Measurements from ENCODE around the gene ZC3H12C.

Gene ZC3H12C

GRCh38 chr11:110076371-110076965 is 16.7 kb upstream of the ZC3H12C start:
- no peak for DNase-seq (ENCODE audit: low spot score)
- no peak for FAIRE-seq

- no peak for FAIRE-seq
- no peak for DNase-seq (ENCODE audit: low spot score)
These were observed 15.8 kb upstream of the ZC3H12C start for GRCh38 chr11:110077346-110077745.

GRCh38 chr11:110077831-110078325 is 15.3 kb upstream of the ZC3H12C start:
- FAIRE-seq (no peak), DNase-seq (ENCODE audit: low spot score) (no peak)

GRCh38 chr11:110078923-110079544 is 14.2 kb upstream of the ZC3H12C start:
- DNase-seq (ENCODE audit: low spot score), result no peak
- FAIRE-seq, result no peak

DNA sequence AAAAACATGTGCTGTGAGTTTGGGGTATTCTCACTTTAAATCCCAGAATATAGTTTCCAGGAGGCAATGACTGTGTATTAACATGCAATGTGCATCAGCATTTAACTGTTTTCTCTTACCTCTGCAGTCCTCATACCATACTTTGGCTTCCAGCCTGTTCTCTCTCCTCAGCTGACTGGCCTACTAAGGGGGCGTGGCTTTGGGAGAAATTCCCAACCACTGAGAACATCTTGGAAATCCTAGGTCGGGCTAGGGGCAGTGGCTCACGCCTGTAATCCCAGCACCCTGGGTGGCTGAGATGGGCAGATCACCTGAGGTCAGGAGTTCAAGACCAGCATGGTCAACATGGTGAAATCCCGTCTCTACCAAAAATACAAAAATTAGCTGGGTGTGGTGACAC is 13.5 kb upstream of the ZC3H12C start:
- FAIRE-seq (no peak), DNase-seq (ENCODE audit: low spot score) (no peak)

- DNase-seq (ENCODE audit: low spot score), result no peak
- no peak for FAIRE-seq
These were observed 11.5 kb upstream of the ZC3H12C start for GRCh38 chr11:110081462-110082376.

- DNase-seq (ENCODE audit: low spot score), result no peak
- no peak for FAIRE-seq
These were observed 10.3 kb upstream of the ZC3H12C start for GRCh38 chr11:110082899-110083298.

GRCh38 chr11:110085255-110085838 is 7.8 kb upstream of the ZC3H12C start:
- DNase-seq (ENCODE audit: low spot score) (no peak), FAIRE-seq (no peak)

- DNase-seq (ENCODE audit: low spot score) (no peak), FAIRE-seq (no peak)
These were observed 6.3 kb upstream of the ZC3H12C start for GRCh38 chr11:110086892-110087309.

DNA sequence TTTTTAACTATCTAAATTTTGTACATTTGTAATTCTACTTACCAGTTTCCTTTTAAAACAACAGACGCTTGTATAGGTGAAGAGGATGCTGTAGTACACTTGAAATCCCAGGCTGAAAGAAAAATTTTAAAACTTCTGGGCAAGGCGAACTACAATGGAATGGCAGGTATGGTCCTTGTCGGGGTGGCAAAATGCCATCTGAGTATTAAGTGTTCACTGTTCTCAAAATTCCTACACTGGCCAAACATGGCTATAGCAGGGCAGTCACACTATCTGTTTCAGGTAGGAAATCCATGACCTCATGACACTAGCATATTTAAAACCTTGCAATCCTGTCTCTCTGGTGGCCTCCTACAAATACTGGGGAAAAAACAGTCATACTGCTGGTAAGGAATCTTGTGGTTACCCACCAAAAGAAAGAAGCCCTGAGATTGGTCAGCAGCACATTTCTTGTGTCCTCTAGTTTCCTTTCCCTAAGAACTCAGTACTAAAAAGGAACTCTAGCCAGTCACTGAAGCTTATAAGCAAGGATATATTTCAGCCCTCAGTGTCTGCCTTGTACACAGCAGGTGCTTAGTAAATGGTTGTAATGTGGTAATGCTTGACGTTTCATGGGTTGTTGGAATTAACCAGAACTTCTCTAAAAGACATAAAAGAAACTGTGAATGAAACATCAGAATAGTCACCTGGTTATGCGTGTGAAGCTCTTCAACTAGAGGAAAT is 5.2 kb upstream of the ZC3H12C start:
- DNase-seq (ENCODE audit: low spot score), result peak; percentile 23
- FAIRE-seq, result no peak

GRCh38 chr11:110088535-110089344 is 4.5 kb upstream of the ZC3H12C start:
- FAIRE-seq (no peak), DNase-seq (ENCODE audit: low spot score) (no peak)

GRCh38 chr11:110089617-110090282 is 3.4 kb upstream of the ZC3H12C start:
- DNase-seq (ENCODE audit: low spot score) (no peak), FAIRE-seq (no peak)

- DNase-seq (ENCODE audit: low spot score) (no peak), FAIRE-seq (no peak)
These were observed 2.6 kb upstream of the ZC3H12C start for GRCh38 chr11:110090466-110091026.

DNA sequence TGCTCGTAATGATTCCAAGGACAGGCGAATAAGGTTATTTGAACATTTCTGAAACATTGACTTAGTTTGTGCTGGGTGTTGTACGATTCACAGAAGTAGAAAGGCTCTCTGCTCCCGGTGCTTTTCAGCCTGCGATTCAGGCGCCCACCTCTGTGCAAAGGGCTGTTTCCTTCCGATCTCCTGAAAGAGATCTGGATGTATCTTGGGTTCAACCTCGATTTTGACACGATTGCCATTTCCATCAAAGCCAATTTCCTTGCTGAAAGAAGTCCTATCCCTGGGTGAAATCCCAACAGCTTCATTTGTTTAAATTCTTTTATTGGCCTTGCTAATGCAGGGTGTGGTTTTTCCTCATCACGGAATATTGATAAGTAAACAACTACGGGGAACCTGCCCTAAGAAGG is 1.1 kb upstream of the ZC3H12C start:
- DNase-seq (ENCODE audit: low spot score), result peak; percentile 14
- no peak for FAIRE-seq

DNA sequence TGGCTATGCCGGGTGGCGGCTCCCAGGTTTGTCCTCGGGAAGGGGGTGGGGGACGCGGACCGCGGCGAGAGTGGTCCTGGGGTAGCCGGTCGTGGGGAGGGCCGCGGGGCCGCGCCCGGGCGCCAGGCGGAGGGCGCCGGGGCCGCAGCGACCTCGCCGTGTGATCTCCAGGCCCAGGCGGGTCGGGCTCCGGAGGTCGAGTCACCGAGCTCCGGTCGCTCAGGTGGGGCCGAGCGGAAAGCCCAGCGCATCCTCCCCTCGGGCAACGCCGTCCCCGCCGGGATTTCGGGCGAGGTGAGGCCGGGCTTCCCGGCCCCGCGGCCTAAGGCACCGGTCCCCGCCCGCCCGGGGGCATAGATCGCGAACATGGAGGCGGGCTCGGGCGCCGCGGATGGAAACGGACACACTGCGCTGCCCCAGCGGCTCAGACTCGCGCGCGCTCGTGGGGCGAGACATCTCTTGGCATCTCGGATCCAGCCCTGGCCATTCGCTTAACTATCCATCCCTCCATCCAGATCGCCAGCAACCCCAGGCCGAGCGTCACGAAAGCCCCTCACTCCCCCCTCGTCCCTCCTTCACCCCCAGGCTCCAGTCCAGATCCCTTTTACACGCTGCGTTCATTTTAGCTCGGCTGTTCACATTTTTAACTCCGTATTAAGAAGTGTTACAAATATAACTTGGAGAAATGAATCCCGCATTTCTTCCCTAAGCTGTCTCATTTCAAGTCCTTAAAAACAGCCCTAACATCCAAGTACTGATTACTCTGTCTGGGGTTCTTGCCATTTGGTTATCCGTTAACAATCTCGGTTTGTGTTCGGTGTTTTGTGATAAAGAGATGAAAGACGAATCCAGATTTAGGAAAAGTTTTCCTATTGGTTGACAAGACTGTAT is 460 bp downstream of the ZC3H12C start:
- FAIRE-seq (no peak), DNase-seq (ENCODE audit: low spot score) (peak; percentile 37)

DNA sequence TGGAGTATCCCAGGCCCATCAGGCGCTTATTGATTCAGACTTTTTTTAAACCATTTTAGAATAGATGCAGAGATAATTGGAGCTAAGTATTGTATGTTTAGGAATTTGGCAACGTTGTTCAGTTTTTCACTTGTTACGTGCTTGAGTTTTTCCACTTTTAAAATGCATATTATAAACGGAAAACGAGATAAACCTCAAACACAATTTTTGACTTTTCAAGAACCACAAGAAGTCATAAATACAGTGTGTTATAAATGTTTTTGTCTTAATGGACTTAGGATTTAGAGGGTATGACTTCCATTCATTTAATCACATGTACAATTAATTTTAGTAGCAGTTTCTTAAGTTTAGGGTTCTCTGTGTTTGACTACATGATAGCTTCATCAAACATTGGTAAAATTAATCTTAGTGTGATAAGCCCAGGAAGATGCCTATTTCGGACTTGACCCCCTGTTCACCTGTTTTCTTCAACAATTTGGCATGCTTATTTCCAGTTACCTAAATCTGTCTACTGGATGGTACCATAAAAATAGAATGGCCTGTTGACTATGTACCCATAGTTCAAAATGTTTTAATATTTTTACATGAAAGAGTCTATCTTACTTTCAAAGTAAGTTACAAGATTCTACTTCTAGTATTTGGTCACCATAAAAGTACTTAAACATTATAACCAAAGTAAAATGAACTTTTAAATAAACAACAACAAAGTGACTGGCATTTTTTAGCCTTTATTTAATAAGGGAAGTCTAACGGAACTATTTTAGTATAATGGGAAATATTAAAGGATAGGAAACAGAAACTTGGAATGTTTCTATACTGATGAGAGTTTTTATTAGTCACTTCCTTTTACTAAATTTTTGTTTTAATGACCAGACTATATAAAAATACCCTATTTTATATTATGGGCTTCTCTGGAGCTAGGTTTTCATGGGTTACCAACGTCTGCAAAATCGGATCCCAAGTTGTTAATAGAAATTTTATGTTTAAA is 1.4 kb downstream of the ZC3H12C start:
- DNase-seq (ENCODE audit: low spot score) (no peak), FAIRE-seq (no peak)

DNA sequence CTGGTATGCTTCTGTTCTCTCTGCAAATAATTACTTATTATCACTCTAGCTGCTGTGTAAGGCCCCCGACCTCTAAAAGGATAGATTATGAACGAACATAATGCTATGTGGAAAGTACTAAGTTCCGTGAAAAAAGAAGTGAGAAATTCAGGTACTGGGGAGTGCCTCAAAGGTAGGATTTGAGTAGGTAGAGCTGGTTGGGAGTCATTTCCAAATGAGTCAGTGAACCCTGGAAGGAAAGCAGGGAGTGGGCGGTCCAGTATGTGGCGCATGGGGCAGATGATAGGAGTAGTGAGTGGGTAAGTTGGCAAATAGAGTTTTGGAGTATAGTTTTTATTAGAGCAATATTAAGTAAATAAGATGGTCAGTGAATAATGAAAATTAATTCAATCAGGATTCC is 2.4 kb downstream of the ZC3H12C start:
- FAIRE-seq (no peak), DNase-seq (ENCODE audit: low spot score) (no peak)
